Measurements from ENCODE around the gene ZNF346. TPM values are rescaled to one million over a fixed set of nuclear protein-coding genes. Genes with fewer than 3 reads are reported as not detected.
"Not testable (repeated sequence)": the region's sequence is repeated elsewhere in the genome, so short reads cannot be mapped to it uniquely, and the experiment has no call there.

ZNF346 gene, protein sequence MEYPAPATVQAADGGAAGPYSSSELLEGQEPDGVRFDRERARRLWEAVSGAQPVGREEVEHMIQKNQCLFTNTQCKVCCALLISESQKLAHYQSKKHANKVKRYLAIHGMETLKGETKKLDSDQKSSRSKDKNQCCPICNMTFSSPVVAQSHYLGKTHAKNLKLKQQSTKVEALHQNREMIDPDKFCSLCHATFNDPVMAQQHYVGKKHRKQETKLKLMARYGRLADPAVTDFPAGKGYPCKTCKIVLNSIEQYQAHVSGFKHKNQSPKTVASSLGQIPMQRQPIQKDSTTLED
- total RNA-seq (2014; rRNA removed; shearing (Covaris generic)) = 17.6 and 21.1 TPM in 2 replicates

DNA sequence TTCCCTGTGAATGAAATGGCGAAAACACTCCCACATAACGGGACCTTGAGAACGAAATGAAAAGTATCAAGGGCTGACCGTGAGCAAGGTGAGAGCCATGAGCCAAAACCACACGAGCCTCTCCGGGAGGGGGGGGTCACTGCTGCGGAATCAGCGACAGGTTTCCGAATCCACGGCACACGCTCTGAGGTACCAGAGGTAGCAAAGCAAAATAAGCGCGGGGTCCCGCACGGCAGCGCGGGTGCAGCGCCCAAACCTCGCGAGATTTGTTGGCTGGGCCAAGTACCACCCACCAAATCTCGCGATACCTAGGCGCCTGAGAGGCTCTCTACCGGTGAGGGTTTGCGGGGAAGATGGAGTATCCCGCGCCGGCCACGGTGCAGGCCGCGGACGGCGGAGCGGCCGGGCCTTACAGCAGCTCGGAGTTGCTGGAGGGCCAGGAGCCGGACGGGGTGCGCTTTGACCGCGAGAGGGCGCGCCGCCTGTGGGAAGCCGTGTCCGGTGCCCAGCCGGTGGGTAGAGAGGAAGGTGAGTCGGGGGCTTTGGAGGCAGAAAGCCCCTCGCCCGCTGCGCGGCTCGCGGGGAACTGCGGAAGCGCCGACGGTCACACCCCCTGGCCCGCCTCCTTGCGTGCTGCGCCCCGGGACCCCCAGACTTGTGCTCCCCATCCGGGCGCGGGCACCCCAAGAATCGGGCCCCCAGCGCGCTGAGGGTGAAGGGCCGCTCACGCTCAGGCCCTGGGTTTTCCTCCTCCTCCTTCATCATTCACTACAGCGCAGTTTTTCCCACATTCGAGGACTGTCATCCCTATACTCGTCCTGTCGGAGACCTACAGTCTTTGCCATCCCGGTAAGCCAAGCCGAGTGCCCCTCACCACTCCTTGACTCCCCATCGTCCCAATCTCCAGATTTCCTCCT, at the start of gene ZNF346:
ZNF346 (plus strand) TSS at position 311 of the 917 bp plus-strand sequence; CDS start at position 354, 43 bp downstream.
- DNase-seq (ENCODE audit: low spot score) = peak; percentile 85

DNA sequence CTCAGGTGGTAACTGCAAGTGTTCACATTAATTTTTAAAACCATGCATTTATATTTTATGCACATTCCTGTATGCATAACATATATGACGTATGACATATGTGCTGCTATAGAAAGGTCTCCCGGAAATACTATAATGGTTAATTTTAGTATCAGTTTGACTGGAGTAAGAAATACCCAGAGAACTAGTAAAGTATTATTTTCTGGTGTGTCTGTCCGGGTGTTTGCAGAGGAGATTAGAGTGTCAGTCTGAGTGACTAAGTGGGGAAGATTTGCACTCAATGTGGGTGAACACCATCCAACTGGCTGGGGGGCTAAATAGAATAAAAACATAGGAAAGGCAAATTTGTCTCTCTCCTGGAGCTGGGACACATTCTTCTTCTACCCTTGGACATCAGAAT, 42.8 kb upstream of the ZNF346 start:
- DNase-seq (ENCODE audit: low spot score) = no peak

DNA sequence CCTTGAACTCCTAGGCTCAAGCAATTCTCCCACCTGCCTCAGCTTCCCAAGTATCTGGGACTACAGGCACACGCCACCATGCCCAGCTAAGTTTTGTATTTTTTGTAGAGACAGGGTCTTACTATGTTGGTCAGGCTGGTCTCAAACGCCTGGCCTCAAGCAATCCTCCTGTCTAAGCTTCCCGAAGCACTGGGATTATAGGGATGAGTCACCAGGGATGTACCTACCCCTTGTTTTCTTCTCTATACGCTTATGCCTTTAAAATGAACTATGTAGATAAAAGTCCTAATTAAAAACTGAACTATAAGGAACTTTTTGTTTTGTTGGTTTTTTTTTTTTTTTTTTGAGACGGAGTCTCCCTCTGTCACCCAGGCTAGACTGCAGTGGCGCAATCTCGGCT, 41.7 kb upstream of the ZNF346 start:
- DNase-seq (ENCODE audit: low spot score) = no peak

DNA sequence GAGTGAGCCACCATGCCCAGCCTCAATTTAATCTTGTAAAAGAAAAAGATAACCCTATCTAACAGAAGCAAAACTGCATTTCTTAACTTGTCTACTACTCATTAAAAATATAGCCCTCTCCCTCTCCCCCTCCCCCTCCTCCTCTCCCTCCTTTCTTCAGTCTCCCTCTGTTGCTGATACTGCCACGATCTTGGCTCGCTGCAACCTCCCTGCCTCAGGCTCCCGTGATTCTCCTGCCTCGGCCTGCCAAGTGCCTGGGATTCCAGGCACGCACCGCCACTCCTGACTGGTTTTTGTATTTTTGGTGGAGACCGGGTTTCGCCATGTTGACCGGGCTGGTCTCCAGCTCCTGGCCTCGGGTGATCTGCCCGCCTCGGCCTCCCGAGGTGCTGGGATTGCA, 39.4 kb upstream of the ZNF346 start:
- not testable (repeated sequence) for DNase-seq (ENCODE audit: low spot score)

DNA sequence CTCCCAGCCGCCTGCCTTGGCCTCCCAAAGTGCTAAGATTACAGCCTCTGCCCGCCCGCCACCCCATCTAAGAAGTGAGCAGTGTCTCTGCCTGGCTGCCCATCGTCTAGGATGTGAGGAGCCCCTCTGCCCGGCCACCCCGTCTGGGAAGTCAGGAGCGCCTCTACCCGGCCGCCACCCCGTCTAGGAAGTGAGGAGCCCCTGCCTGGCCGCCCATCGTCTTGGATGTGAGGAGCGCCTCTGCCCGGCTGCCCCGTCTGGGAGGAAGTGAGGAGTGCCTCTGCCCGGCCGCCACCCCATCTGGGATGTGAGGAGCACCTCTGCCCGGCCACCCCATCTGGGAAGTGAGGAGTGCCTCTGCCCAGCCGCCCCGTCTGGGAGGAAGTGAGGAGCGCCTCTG, 38.9 kb upstream of the ZNF346 start:
- not testable (repeated sequence) for DNase-seq (ENCODE audit: low spot score)

DNA sequence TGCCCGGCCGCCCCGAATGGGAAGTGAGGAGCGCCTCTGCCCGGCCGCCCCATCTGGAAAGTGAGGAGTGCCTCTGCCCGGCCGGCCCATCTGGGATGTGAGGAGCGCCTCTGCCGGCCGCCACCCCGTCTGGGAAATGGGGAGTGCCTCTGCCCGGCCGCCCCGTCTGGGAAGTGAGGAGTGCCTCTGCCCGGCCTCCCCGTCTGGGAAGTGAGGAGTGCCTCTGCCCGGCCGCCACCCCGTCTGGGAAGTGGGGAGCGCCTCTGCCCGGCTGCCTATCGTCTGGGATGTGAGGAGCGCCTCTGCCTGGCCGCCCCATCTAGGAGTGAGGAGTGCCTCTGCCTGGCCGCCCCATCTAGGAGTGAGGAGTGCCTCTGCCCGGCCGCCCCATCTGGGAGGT, 38.3 kb upstream of the ZNF346 start:
- not testable (repeated sequence) for DNase-seq (ENCODE audit: low spot score)

GRCh38 chr5:176985516-176985915, 37.0 kb upstream of the ZNF346 start:
- DNase-seq (ENCODE audit: low spot score) = no peak

GRCh38 chr5:176986280-176986679, 36.2 kb upstream of the ZNF346 start:
- no peak for DNase-seq (ENCODE audit: low spot score)

DNA sequence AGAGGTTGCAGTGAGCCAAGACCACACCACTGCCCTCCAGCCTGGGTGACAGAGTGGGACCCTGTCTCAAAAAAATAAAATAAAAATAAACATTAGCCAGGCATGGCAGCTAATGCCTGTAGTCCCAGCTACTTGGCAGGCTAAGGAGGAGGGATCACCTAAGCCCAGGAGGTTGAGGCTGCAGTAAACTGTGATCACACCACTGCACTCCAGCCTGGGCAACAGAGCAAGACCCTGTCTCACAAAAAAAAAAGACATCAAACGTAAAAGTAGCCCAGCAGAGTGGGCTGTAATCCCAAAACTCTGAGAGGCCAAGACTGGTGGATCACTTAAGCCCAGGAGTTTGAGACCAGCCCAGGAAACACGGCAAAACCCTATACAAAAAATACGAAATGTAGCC, 34.9 kb upstream of the ZNF346 start:
- no peak for DNase-seq (ENCODE audit: low spot score)

- DNase-seq (ENCODE audit: low spot score) = not testable (repeated sequence)
Measured at GRCh38 chr5:176993081-176993480, 29.4 kb upstream of the ZNF346 start.

- DNase-seq (ENCODE audit: low spot score) = peak; percentile 66
Measured at GRCh38 chr5:176994460-176995121, 27.9 kb upstream of the ZNF346 start.

- DNase-seq (ENCODE audit: low spot score) = no peak
Measured at GRCh38 chr5:176995122-176995490, 27.4 kb upstream of the ZNF346 start.

DNA sequence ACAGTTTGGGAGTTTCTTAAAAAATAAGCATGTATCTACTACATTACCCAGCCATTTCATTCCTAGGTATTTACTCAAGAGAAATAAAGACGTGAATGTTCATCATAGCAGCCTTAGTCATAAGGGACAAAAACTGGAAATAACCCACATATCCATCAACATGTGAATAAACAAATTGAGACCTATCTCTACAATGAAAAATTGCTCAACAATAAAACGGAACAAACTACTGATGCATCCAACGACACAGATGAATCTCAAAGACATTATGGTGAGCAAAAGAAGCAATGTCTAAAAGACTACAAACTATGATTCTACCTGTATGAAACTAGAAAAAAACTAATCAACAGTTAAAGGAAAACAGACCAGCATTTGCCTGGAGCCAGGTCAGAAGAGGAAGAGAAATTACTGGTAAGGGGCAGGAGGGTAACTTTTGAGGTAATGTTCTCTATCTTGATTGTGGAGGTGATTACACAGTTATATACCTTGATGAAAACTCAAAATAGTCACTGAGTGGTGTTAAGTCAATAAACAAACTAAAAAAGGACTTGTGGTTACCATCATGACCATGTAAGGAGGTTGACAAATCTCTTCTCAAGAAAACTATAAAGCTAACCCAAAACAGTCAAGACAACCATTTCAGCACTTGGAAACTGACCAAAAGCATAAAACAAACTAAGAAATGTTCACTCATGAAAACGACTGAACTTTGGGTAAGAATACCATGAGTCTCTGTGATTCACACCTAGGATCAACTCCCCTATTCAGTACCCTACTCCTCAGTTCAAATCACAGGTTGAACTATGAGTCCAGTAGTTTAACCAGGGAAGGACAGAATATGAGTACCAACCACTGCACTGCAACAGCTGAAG, 26.4 kb upstream of the ZNF346 start:
- DNase-seq (ENCODE audit: low spot score) = peak; percentile 47

DNA sequence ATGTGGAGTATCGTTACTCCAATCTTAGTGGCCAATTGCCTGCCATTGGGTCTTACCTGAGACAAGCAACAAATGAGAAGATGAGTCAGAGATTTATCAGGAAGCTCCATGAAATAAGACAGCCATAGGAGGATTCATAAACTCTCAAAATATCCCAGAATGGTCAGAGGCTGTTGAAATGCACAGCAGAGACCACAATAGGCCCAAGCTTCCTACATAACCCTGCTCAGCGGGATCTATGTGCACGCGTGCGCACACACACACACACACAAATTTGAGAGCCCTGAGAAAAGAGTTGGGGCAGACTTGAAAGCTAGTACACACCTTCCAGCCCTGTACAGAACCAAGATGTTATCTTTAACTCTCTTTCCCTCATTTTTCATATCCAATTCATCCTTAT, 25.7 kb upstream of the ZNF346 start:
- peak; percentile 21 for DNase-seq (ENCODE audit: low spot score)

GRCh38 chr5:176998828-176999227, 23.7 kb upstream of the ZNF346 start:
- DNase-seq (ENCODE audit: low spot score) = no peak

DNA sequence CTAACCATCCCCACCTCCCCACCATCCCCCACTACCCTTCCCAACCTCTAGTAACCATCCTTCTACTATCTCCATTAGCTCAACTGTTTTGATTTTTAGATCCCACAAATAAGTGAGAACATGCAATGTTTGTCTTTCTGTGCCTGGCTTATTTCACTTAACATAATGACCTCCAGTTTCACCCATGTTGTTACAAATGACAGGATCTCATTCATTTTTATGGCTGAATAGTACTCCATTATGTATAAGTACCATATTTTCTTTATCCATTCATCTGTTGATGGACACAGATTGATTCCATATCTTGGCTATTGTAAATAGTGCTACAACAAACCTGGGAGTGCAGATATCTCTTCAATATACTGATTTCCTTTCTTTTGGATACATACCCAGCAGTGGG, 23.0 kb upstream of the ZNF346 start:
- DNase-seq (ENCODE audit: low spot score) = not testable (repeated sequence)

DNA sequence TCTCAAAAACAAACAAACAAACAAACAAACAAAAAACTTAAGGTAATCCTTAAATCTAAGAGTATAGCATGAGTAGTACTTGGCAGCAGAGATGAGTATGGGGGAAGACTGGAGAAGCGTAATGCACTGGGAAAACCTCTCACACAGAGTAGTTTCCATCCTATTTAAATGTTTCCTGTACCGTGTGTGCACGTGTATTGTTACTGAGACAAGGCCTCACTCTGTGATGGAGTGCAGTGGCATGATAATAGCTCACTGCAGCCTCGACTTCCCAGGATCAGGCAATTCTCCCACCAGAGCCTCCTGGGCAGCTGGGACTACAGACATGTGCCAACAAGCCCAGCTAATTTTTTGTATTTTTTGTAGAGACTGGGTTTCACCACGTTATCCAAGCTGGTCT, 18.8 kb upstream of the ZNF346 start:
- DNase-seq (ENCODE audit: low spot score) = no peak

GRCh38 chr5:177004961-177005360, 17.5 kb upstream of the ZNF346 start:
- no peak for DNase-seq (ENCODE audit: low spot score)

DNA sequence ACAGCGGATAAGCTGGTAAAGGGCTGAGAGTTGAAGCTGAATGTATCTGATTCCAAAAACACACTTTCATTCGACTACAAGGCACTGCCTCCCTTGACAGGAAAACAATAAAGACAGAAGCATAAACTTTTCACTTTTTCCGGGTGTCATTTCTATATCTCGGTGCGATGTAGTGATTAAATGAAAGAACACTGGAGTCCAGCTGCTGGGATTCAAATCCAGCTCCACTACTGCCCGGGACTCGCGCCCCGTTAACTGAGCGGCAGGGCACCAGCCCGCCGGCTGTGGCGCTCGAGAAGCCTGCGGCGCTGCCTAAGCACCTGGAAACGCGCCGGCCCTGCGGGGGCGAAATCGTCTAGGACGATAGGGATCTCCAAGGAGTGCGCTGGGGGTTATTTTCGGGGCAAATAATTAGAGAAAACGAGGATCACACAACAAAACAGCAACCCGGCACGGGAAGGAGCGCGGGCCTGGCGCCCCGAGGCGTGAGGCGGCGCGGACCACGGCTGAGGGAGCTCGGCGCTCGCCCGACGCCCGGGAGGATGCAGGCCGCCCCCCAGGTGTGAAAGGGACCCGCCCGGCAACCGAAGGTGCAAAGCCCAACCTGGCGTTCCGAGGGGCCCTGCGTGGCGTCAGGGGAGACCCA, 16.8 kb upstream of the ZNF346 start:
- peak; percentile 51 for DNase-seq (ENCODE audit: low spot score)

DNA sequence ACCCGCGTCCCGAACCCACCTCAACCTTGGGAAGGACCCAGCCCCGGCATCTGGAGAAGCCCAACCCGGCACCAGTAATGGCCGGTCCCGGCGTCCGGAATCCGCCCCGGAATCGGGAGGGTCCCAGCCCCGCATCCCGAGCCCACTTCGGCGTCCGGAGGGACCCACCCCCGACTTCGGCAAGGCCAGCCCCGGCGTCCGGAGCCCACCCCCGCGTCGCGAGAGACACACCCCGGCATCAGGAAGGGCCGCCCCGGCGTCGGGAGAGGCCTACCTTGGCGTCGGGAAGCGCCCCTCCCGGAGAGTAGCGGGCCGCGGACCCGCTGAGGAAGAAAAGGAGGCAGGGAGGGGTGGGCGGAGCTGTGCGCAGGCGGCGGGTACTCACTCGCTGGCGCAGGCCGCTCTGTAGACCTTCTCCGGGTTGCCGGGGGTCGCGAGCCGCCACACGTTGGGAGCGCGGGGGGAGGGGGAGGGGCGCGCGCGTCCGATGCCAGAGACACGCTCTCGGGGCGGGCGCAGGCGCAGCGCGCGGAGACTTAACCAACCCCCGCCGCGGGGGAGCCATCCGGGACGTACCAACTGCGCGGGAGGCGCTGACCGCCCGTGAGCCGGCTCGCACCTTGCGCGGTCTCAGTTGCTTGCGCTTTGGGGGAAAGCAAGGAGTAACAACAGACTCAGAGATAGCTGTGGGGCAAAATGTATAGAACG, 16.1 kb upstream of the ZNF346 start, which contains the start of gene UIMC1:
UIMC1 (minus strand) TSS at position 515 of the 708 bp plus-strand sequence. CDS start 24,164 bp downstream, outside the sequence.
- DNase-seq (ENCODE audit: low spot score) = peak; percentile 86

Measured in A172 (cell line).